GM11168 (cell line): ENCODE data around the gene TRPM3.

Experiments
- in situ Hi-C: fragments of 300-500 bp; cut with MboI; formaldehyde crosslinking; loops from one replicate; pipeline ENCODE4 v1.12.0; 2022; ENCODE audit warnings: low sequenced_read_pairs; ENCODE audit not compliant: unreplicated experiment

Gene TRPM3

DNA sequence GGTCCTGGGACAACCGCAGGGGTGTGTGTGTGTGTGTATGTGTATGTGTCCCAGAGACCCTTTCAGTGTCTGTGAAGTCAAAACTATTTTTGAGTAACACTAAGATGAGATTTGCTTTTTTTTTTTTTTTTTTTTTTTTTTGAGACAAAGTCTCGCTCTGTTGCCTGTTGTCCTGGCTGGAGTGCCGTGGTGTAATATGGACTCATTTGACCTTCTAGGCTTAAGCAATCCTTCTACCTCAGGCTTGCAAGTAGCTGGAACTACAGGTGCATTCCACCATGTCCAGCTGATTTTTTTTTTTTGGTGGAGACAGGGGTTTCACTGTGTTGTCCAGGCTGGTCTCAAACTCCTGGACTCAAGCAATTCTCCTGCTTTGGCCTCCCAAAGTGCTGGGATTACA lies 609.6 kb downstream of the TRPM3 start:
- in situ Hi-C loops: no loop called here

DNA sequence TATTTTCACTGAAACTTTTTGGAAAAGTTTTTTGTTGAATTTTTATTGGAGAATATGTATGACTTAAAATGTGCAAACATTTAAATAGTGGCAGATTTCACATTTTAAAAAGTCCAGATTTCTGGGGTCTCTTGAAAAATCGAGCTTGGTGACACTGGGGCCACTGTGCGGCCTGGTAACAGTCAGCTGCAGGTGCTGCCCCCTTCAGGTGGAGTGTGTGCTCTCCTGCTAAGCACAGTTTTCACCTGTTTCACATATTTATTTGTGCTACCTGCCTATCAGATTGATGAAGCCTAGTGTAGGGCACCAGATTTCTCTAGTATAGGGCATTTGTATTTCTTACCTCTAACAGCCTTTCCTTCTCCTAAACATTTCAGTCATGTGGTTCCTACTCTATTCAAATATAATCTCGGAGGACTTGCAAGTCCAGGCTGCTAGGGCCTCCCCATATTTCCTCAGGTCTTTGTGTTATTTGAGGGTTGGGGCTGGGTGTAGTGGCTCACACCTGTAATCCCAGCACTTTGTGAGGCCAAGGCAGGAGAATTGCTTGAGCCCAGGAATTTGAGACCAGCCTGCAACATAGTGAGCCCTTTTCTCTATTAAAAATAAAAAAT lies 611.2 kb downstream of the TRPM3 start:
- in situ Hi-C loops: no loop called here

DNA sequence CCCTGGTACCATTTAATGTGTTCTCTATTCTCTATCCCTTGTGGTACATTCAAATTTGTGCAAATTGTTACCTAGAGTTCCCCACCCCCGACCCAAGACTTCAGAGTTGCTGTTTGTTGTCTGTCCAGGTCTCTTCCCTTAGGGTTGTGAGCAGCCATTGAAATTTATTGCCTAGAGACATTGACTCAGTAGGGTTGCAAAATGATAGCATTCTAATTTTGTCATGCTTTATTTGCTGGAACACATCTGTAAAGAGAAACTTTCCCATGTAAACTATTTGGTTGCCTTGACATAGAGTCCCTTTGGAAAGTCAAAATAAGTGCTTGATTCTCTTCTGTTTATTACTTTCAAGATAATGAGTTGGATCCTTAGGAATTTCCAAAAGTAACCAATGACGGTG lies 615.3 kb downstream of the TRPM3 start:
- in situ Hi-C loops: no loop called here

DNA sequence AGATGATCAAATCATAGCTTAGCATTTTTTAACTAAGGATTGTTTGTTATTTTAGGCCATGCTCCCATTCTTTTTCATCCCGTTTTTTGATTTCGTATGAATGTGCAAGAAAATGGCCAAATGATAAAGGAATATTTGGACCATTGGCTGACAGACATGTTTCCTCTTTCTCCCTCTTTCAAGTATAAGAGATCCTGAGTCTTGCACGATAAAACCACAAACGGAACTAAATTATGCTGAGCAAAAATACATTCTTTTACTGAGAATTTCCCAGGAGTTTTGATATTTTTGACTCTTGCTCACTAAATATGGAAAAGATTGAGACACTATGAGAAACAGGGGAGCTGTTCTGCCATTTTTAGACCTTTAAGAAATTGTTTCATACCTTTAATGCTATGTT lies 616.6 kb downstream of the TRPM3 start:
- in situ Hi-C loops: no loop called here

DNA sequence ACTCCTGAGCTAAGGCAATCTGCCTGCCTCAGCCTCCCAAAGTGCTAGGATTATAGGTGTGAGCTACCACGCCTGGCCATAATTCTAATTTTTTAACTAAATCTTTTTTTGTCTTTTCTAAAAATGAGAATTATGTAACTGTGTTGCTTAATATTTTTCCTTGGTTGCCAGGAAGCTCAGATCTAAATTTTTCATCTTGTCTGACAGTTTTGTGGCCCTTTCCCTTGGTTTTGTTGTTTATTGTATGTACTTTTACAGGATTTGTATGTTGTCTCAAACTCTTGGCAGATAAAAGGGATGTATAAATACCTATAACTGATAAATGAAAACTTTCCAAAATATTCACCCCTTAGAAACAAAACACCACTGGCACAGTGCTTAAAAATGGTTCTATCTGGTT lies 618.7 kb downstream of the TRPM3 start:
- in situ Hi-C loops: no loop called here

DNA sequence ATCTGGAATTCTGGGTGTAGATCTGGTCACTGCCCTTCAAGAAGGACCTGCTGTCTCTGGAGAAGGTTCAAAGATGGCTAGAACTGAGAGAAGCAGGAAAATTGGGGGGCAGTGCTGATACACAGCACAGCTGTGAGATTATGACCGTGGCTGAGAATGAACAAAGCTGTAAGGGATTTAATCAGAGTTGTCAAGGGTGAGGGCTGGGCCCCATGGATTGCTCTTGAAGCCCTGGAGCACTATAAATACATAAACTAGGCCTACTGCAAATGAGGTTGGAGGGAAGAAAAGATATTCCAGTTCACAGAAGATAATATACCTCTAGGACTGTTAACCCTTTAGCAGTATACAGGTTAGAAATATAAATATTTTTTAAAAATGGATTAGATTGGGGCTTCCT lies 620.6 kb downstream of the TRPM3 start:
- in situ Hi-C loops: no loop called here

DNA sequence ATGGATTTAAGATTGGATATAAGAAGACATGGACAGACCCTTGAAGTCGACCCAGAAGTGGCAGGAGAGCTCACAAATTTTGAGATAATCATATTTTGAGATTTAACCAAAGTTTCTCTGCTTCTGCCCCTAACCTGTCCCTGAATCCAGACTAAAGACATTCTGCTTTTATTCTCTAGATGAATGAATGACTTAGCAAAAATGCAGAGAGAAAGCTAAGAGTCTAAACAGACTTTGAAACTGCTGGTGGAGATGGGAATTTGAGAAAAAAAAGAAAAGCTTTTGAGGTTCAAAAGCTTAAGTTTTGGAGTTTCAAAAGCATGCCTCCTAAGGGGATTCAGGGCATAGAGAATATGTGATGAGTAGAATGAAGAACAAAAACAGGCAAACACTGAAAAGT lies 621.8 kb downstream of the TRPM3 start:
- in situ Hi-C loops: no loop called here

DNA sequence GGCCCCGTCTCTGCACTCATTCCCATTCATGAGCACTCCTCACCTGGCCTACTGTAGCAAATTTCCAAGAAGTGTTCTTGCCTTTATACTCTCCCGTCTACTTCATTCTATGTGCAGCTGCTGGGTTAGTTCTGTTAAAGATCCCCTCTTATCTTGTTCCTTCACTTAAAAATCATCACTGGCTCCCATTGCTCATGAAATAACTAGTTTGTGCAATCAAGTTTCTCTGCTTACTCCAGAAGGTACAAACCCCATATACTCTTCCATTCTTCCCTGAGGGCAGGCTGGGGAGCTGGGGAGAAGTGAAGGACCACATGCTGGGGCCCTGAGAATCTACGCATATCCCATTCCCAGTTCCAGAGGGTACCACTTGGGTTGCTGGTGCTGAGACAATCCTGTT lies 622.6 kb downstream of the TRPM3 start:
- in situ Hi-C loops: no loop called here

DNA sequence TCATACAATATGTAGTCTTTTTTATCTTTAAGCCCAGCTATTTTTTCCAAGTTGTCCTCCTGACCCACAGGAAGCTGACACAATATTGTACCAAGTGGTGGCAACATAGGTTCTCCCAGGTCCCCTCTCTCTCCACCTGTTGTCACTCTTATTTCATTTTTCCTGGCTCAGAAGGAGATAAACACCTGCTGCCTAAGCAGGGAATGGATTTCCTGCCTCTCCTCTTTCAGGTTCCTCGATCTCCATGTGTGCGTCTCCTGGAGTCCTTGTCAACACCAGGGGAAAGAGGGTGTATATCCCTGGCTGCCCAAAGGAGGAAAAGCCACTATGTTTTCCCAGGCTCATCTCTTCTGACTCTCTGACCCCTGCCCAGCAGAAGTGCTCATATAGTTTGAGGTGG lies 625.2 kb downstream of the TRPM3 start:
- in situ Hi-C loops: no loop called here

DNA sequence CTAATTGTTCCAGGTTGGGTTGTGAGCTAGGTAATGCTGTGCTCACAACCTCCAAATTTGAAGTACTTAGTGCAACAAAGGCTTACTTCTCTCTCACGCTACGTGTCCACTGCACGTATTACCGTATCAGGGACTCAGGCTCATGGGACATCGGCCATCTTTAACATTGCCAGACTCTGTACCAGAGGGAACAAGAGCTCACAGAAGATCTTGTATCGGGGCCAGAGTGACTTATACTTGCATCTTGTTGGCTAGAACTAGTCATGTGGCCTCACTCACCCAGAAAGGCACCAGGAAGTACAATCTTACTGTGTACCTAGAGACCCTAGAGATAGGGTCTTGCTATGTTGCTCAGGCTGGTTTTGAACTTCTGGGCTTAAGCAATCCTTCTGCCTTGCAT lies 625.9 kb downstream of the TRPM3 start:
- in situ Hi-C loops: no loop called here

DNA sequence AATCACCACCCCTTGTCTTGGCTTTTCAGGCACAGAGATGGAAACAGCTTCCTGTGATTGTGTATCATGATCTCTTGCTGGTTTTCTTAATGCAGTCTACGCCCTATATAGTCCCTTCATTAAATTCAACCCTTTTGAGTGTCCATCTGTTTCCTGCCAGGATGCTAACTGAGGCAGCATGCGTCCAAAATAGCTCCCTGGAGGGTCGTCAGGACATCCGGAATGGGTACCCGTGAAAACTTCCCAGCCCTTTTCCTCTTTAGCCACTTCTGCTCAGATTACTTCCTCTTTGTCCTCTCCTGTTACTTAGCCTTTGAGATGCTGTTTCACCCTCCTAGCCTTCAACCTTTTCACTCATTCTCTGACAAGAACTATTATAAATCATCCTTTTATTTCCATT lies 627.2 kb downstream of the TRPM3 start:
- in situ Hi-C loops: no loop called here

DNA sequence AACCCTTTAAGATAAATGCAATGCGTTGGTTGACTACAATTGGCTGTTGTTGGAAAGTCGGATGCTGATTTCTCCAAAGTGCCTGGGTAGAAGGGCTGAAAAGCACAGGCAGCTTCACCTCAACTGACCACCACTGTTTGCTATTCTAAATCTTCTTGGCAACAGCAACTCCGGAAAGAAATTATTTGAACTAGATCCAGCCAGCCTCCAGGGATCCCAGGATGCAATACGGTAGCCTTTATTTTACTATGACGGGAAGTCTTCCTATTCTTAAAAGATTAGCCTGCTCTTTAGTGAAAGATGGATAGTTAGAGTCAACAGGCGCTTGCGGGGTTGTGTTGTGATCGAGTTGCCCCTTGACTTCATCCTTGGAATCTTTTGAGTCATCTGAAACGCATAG lies 628.4 kb downstream of the TRPM3 start:
- in situ Hi-C loops: no loop called here

DNA sequence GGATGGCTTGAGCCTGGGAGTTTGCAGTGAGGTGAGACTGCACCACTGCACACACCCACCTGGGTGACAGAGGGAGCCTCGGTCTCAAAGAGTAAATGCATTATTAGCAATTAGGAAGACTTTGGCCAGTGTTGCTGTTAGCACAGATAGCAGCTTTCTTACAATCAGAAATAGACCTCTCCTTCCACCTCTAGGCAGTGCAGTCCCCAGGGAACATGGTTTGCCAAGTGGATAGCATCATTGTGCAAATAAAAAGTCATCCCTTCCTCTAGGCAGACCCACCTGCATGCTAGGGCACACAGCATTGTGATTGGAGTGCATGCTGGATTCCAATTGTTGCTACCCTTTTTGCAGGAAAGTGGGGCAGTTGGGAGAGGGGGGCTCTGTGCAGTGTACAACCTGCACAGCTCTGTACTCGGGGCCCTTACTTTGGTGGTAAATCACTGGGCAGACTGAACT lies 629.1 kb downstream of the TRPM3 start:
- in situ Hi-C loops: no loop called here

DNA sequence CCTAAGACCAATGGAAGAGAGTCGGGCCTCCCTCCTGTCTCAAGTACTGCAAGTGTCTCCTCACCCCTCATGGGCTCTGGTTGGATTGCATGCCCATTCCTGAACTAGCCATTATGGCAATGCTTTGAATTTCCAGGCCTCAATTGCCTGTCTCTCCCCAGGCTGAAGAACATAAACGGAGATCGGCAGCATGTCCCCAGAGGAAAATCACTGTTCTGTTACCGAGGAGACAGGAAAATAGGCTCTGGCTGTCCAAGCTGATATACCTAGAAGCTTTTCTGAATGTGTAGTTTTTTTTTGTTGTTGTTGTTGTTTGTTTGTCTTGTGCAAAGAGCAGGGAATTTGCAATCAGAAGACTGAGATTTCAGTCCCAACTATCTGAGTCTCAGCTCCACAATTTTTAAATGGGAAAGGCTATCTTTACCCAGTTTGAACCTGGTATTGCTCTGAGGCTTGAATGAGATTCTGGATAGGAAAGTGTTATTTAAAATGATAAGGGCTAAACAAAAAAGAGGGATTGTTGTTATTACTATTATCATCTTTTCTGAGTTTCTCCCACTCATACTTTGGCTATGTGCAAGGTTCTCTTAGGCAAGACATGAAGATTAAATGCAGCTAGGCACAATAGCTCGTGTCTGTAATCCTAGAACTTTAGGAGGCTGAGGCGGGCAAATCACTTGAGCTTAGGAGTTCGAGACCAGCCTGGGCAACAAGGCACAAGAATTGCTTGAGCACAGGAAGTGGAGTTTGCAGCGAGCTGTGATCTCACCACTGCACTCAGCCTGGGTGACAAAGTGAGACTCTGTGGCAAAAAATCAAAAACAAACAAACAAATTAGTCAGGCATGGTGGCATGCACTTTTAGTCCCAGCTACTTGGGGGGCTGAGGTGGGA lies 629.7 kb downstream of the TRPM3 start:
- in situ Hi-C loops: no loop called here

DNA sequence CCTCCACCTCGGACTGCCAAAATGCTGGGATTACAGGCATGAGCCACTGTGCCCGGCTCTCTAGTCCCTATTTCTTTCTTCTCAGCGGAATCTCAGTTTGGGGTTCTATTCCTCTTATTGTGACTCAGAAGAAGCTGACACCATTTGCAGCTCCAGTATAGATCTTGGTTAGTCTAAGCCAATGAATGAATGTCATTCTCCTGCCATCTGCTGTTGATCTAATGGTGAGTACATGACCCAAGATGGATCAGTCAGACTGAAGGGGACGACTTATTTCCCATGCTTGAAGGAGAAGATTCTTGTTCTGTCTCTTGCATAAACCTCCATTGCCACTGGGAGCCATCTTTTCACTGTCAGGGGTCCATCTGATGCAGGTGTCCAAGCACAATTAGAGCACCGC lies 630.9 kb downstream of the TRPM3 start:
- in situ Hi-C loops: no loop called here

DNA sequence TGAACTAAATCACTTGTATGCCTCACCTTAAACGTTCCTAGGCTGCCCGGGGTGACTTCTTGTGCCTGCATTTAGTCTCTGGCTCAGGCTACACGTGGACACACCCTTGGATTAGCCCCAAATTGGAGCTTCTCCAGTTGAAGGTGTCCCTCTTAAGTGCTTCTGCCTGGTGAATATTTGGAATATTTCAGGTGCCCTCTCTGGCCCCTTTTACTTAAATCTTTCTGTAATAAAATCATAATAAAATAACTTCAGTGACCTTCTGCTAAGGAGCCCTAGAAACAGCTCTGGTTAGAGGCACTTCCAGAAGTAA lies 632.7 kb downstream of the TRPM3 start:
- in situ Hi-C loops: no loop called here

DNA sequence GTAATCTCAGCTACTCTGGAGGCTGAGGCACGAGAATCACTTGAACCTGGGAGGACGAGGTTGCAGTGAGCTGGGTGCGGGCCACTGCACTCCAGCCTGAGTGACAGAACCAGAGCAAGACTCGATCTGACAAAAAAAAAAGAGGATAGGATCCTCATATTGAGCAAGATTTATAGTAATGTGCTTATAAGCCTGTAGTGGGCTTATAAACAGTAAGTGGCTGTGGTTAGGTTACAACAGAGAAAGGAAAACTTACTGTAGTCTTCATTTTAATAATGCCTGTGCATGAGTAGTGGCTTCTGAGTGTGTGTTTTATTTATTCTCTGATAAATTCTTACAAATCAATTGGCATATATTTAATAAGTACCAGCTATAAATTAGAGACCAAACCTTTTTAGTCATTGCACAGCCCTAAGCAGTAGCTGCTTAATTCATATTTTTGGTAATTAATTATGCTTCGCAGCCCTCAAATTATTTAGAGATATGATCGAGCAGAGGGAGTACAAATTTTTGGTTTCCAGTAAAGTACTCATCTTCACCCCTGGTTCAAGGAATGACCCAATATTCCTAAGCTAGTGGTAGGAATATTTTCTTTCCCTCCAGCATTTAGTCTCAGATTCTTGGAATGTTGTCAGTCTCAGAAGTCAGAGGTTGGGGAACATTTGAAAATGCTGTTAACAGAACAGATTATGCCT lies 633.2 kb downstream of the TRPM3 start:
- in situ Hi-C loops: no loop called here

DNA sequence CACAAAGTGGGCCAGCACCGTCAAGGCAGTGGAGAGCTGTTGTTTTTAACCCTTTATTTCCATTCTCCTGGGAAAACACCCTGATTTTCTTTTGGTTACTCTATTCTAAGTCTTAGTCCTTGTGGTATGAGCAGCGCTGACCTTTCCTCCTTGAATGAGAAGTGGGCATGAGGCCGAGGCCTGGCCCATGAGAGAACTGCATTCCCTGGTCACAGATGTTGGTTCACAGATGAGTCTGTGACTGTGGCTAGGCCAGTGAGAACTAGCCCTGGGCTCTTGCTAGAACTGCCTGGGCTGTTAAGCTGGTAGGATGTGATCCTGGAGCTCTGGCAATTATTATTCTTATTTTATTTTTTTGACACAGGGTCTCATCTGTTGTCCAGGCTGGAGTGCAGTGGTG lies 635.3 kb downstream of the TRPM3 start:
- in situ Hi-C loops: no loop called here

DNA sequence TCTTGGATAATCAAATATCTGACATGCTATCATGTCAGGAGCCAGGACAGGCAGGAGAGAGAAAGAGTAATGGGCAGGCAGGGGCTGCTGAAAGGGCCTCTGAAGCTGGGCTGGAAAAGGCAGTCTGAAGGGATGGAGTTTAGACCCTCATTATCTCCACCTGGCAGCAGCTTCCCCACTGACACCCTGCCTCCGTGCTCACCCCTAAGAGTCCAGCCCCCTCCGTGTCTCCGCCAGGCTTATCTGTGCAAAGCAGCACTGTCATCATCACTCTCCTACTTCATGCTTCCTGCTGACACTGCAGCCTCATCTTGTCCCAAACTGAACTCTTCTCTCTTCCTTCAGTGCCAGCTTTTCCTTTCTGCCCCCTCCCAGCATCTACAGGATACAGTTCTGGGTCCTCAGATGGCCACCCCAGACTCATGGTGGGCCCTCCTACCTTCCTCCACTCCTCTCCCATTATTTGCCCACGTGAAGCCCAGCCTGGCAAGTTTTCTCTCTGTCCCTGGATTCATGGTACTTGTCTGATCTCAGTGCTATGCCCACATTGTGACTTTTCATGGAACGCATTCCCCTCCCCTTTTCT lies 636.1 kb downstream of the TRPM3 start:
- in situ Hi-C loops: no loop called here

DNA sequence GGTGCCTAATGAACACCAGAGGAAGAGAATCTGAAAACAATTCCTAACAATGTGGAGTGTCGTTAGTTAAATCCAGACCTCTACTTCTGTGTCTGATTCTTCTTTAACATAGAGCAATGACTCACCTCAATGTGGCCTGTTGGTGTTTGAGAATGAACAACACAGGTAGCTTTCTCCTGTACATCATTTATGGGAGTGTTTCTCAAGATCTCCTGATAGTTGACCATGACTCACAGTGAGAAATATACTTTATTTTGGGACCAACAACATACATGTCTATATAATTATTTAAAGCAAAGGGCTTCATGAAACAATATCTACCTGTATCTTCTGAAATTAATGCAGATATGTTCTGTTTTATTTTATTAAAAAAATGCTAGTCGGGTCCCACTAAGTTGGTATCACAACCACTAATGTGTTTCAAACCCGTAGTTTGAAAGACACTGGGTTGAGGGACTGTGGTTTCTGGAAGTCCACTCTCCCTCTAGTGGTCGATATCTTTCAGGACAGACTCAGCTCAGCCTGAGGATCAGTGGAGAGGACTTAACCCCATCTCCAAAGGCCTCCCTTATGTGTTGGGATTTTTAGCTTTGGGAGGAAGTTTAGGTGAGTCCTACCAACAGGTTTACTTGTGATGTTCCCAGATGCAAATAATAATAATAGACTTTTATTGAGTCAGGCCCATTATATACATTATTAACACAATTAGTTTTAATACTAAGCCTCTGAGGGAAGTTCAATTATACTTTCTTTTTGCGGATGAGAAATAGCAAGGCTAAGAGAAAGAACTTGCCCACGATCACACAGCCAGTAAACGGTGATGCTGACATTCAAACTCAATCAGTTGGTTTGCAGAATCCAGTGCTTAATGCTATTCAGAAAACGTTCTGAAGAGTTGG lies 636.9 kb downstream of the TRPM3 start:
- in situ Hi-C loops: no loop called here
